Myocyte (in vitro differentiated cells): ENCODE data around the gene CFAP73. TPM values are rescaled to one million over a fixed set of nuclear protein-coding genes. Genes with fewer than 3 reads are reported as not detected.
A peak's percentile ranks its signal among the peaks of the same experiment; 100 is the strongest.
"Not testable (repeated sequence)": the region's sequence is repeated elsewhere in the genome, so short reads cannot be mapped to it uniquely, and the experiment has no call there.

ENCODE experiments used
- DNase-seq: peaks from one replicate; pipeline ENCODE4 v3.0.0-alpha.2; 2012; ENCODE audit warnings: low read depth
- total RNA-seq: library from RNA; depleted of rRNA; stranded (reverse); fragments of >200 nt; gene quantifications from 2 replicates; pipeline ENCODE4 v1.2.3, GENCODE V29; 2014

CFAP73 gene
- total RNA-seq, 1 donor from 2014 or later = not detected

- not testable (repeated sequence) for DNase-seq
These were observed 7.8 kb upstream of the CFAP73 start for GRCh38 chr12:113141716-113142115.

- DNase-seq = peak; percentile 57
These were observed 7.2 kb upstream of the CFAP73 start for GRCh38 chr12:113142173-113142885.

DNA sequence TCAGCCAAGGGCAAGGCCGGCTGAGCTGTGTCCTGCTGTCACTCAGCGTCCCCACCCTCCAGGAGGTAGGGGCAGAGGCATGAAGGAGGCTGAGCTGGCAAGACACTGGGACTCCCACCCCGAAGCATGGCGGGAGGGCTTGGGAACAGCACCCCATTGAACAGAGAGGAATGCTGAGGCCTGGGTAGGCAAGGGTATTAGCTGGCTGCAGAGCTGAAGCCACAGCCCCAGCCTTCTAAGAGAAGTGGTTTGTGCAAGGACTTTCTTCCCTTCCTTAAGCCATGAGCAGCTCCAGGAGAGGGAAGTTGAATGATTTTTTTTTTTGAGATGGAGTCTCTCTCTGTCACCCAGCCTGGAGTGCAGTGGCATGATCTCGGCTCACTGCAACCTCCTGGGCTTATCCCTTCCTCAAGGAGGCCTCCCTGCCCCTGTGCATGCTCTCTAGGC lies 6.6 kb upstream of the CFAP73 start:
- no peak for DNase-seq

DNA sequence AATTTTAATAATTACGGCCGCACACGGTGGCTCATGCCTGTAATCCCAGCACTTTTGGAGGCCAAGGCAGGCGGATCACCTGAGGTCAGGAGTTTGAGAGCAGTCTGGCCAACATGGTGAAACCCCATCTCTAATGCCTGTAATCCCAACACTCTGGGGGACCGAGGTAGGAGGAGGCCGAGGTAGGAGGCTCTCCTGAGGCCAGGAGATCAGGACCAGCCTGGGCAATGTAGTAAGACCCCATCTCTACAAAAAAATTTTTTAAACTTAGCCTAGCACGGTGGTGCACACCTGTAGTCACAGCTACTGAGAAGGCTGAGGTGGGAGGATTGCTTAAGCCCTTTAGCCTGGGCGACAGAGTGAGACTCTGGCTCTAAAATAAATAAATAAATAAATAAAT lies 5.6 kb upstream of the CFAP73 start:
- DNase-seq = no peak

DNA sequence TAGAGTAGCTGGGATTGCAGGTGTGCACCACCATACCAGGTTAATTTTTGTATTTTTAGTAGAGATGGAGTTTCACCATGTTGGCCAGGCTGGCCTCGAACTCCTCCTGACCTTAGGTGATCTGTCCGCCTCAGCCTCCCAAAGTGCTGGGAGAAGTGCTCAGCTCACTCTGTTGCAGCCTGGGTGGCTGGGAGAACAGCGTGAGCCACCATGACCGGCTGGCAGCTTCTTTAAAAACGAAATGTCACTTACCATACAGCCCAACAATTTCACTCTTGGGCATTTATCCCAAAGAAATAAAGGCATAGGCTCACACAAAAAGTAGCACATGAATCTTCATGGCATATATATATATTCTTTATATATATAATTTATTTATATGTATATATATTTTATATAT lies 4.7 kb upstream of the CFAP73 start:
- DNase-seq = no peak

GRCh38 chr12:113145720-113146551 lies 3.6 kb upstream of the CFAP73 start:
- DNase-seq = no peak

DNA sequence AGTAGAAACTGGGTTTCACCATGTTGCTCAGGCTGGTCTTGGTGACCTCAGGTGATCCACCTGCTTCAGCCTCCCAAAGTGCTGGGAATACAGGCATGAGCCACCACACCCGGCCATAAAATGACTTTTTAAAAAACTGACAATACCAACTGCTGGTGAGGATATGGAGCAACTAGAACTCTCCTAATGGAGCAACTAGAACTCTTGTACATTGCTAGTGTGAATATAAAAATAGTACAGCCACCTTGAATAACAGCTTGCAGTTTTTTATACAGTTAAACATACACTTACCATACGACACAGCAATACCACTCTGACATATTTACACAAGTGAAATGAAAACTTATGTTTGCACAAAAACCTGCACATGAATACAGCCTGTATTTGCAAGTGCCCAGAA lies 2.5 kb upstream of the CFAP73 start:
- DNase-seq = no peak

GRCh38 chr12:113151655-113152054 lies 2.1 kb downstream of the CFAP73 start:
- no peak for DNase-seq

GRCh38 chr12:113152196-113152834 lies 2.8 kb downstream of the CFAP73 start:
- DNase-seq = no peak

DNA sequence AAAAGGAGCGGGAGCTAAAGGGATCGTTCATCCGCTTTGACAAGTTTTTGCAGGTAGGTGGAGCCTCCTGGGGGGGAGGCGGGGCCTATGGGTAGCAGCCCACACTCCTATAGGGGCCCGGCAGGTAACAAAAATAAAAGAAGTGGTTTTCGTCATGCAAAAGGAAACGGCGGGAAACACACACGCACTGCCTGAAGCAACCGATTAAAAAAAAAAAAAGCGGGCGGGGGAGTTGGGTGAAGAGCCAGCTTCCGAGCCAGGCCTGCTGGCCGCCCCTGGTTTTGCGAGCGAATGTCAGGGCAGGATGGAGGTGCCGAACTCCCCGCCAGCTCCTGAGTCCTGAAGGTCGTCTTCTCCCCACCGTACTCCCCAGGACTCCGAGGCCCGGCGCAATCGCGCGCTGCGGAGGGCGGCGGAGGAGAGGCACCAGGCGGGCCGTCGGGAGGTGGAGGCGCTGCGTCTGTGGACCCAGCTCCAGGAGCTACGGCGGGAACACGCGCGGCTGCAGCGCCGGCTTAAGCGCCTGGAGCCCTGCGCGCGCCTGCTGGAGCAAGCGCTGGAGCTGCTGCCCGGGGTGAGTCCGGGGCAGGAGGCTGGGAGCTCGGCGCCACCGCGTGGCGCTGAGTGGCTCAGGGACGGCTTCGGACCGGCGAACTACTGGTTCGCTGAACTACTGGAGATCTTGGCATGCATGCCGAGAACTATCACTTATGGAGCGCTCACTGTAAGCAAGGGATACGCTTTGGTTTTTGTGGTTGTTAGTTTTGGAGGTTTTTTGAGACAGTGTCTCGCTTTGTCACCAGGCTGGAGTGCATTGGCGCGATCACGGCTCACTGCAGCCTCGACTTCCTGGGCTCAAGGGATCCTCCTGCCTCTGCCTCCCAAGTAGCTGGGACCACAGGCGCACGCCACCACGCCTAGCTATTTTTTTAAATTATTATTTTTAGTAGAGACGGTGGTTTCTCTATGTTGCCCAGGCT lies 3.6 kb downstream of the CFAP73 start:
- peak; percentile 47 for DNase-seq

DNA sequence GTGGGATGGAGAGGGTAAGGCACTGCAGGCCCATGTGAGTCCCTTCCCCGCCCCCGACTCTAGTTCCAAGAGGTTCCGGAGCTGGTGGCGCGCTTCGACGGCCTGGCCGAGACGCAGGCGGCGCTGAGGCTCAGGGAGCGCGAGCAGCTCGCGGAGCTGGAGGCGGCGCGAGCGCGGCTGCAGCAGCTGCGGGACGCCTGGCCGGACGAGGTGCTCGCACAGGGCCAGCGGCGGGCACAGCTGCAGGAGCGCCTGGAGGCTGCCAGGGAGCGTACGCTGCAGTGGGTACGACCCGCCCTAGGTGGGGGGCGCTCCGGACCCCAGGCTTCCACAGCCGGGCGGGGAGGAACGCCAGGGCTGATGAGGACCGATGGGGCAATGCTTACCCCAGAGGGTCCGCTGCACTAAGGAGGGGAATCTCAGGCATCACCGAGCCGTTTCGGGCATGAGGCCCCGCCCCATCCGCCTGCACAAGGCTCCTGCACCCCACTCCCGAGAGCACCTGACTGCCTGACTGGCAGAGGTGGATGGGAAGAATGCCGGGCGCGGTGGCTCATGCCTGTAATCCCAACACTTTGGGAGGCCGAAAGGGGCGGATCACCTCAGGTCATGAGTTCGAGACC lies 4.9 kb downstream of the CFAP73 start:
- DNase-seq = peak; percentile 18

DNA sequence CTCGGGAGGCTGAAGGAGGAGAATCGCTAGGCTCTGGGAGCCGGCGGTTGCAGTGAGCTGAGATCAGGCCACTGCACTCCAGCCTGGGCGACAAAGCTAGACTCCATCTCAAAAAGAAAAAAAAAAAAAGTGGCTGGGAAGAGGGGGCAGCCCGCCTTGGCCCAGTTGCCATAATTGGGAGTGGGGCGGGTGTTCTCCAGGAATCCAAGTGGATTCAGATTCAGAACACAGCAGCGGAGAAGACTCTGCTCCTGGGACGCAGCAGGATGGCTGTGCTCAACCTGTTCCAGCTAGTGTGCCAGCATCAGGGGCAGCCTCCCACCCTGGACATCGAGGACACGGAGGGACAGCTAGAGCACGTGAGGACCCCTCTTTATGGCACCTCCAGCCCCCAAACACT lies 5.5 kb downstream of the CFAP73 start:
- DNase-seq = no peak

DNA sequence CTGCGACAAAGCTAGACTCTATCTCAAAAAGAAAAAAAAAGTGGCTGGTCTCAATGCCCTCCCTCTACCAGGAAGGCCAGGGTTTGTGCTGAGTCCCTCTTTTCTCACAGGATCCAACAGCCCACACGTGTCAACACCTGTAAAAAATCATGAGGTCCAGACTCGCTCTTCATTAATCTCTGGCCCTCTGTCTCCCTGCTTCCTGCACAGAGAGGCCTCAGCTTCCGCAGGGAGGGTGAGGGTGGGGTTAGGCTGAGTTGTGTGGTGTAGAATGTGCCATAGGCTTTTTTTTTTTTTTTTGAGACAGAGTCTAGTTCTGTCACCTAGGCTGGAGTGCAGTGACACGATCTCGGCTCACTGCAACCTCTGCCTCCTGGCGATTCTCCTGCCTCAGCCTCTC lies 6.1 kb downstream of the CFAP73 start:
- DNase-seq = no peak

DNA sequence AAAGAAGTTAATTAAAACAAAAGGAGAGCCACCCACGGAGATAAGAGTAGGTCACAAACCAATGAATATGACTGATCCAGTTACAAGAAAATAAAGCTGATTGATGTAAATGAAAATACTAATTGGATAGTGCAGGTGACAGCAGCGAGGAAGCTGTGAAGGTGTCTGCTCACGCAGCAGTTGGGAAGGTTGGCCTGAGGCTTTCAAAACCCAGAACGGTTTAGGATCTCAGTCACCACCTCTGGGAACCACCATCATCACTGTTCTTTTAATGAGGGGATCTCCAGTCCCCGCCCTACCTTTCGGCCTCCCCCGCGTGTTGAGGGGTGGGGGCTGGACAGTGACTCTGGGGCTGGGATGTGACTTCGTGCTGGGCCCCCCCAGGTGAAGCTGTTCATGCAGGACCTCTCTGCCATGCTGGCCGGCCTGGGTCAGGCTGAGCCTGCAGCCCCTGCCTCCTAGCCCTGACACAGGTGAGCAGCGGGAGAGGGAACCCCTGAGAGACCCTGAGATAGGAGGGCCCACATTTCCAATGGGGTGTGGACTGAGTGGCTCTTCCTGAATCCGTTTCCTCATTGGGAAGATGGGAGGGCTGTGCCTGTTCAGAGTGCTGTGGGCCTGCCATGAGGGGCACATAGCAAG lies 7.8 kb downstream of the CFAP73 start:
- no peak for DNase-seq

DNA sequence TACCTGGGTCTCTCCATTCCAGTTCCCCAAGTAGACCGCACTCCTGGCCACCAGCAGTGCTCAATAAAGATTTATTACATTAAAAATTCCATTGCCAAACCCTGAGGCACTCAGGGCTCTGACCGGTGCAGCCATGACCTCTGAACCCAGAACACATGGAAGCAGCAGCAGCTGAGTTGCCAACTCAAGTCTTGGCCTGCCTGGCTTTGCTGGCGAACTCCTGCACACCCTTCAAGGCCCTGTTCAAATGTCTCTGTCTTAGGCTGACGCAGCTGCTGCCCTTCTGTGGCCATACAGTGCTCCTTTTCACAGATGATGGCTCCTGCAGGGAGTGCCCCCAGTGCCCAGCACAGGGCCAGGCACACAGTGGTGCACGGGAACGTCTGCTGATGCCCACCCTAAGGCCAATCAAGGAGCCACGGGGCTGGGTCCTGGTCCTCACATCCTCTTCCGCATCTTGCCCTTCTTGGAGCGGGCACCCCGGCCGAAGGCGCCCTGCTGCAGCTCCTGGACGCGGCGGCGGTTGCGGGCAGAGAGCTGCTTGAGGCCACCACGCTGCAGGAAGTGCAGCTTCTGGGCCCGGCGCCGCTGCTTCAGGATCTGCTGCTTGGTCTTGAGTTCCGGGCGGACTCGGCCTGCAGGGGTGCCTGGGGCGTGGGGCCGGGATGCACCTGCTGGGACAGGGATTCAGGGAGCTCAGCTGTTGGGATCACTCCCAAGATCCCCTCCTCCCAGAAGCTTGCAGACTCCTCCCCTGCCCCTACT lies 9.1 kb downstream of the CFAP73 start:
- DNase-seq = no peak

GRCh38 chr12:113159937-113160336 lies 10.4 kb downstream of the CFAP73 start:
- no peak for DNase-seq

DNA sequence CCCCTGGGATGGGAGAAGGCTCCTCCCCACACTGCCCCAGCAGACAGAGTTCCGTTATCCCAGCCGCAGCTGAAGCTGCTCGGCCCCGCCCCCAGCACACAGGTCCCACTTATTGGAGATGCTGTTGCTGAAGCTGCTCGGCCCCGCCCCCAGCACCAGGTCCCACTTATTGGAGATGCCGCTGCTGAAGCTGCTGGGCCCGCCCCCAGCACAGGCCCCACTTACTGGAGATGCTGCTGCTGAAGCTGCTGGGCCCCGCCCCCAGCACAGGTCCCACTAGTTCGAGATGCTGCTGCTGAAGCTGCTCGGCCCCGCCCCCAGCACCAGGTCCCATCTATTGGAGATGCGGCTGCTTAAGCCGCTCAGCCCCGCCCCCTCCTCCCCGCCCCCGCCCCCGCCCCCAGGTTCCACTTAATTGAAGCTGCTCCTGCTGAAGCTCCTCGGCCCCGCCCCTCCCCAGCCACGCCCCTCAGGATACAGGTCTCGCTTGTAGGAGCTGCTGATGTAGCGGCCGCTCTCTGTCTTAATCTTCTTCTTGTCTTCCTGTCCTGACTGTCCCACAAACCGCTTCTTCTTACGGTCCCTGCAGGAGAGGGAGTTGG lies 12.0 kb downstream of the CFAP73 start:
- no peak for DNase-seq

DNA sequence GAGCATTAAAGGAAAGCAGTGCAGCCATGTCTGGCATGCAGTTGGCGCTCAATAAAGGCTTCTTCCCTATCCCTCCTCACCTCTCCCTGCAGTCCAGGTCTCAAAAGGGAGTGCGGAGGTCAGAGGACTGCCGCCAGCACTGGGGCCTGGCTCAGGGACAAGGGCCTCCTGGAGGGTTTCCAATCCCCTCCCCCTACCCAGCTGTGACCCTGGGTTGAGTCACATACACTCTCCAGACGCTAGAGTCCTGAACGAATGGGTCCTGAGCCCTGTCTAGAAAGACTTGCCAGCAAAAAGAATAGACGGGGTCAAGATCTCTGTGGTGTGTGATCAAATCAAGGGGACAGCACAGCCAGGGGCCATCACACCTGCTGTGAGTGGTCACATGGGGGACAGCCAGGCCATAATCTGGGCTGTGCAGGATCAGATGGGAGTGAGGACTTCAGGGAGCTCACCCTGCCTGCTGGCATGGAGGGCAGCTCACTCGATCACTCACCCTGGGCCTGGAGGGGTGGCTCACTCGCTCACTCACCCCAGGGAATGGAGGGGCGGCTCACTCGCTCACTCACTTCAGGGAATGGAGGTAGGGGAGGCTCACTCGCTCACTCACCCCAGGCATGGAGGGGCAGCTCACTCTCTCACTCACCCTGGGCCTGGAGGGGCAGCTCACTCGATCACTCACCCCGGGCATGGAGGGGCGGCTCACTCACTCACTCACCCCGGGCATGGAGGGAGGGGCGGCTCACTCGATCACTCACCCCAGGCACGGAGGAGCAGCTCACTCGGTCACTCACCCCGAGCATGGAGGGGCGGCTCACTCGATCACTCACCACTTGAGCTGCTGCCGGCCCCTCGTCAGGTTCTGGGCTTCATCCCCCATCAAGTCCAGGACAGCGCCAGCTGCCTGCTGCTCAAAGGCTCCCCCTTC lies 12.8 kb downstream of the CFAP73 start:
- DNase-seq = peak; percentile 85
